ENCODE results near the gene FAM120A.
"Not testable (repeated sequence)": the region's sequence is repeated elsewhere in the genome, so short reads cannot be mapped to it uniquely, and the experiment has no call there.

FAM120A gene

GRCh38 chr9:93473411-93473810, 21.9 kb downstream of the FAM120A start:
- no peak for DNase-seq

- no peak for DNase-seq
These were observed 23.6 kb downstream of the FAM120A start for GRCh38 chr9:93475108-93475507.

DNA sequence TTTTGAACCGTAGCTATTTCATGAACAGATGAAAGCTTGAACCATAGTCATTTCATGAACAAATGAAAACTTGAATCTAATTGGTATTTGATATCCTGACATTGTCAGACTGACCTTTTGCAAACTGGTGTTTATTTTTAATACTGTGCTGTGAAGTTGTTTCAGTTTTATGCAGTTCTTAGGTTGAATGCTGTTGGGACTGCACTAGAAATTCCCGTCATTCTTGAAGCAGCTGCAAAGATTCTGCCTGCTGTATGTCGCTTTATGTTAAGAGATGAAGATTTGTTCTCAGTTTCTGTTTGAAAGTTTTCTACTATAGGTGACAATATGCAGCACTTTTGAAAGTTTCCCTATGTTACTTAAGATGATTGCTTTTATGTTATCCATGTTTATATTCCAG, 24.4 kb downstream of the FAM120A start:
- DNase-seq, result no peak

- no peak for DNase-seq
These were observed 25.4 kb downstream of the FAM120A start for GRCh38 chr9:93476924-93477323.

- DNase-seq, result no peak
These were observed 25.9 kb downstream of the FAM120A start for GRCh38 chr9:93477397-93477796.

DNA sequence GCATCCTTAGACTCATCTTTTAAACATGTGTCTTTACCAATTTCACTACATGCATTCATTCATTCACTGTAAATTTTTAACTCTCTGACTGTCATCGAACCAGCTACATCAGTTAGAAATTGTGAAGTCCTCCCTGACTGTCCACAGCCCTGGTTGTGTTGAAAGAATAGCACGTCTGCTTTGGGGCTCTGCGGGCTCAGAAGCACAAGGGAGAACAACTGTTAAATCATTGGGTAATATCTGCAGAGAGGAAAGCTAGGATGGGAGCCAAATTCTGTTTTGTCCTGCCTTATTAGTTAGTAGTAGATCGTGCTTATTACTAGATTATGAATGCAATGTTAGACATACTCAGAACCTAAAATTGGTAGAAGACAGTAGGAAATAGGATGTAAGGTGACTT, 28.2 kb downstream of the FAM120A start:
- DNase-seq, result no peak

GRCh38 chr9:93480262-93480661, 28.8 kb downstream of the FAM120A start:
- no peak for DNase-seq

GRCh38 chr9:93480728-93481324, 29.3 kb downstream of the FAM120A start:
- DNase-seq, result no peak

DNA sequence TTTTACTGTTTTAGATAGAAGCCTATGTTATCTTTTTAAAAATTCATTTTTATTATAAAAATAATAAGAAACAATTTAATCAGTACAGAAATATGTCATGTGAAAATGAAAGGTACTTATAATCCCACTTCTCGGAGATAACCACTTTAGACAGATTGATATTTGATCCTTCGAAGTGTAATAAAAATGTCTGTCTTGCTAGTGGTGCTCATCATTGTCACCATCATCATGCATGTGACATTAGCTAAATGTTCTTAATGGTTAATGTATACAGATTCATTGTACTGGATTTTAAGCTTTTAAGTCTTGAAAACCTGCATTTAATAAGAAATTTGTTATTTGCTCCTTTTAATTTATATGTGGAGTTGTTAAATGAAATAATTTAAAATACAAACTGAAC, 32.0 kb downstream of the FAM120A start:
- DNase-seq, result no peak

DNA sequence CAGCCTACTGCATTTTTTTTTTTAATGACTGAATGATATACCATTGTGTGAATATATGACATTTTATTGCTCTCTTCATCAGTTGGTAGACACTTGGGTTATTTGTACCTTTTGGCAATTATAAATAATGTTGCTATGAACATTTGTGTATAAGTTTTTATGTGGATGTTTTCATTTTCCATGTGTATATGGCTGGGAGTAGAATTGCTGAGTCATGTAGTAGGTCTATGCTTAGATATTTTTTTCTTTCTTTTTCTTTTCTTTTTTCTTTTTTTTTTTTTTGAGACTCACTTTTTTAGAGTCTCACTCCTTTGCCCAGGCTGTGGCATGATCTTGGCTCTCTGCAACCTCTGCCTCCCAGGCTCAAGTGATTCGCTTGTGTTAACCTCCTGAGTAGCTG, 34.8 kb downstream of the FAM120A start:
- DNase-seq, result no peak

GRCh38 chr9:93488244-93488643, 36.8 kb downstream of the FAM120A start:
- no peak for DNase-seq

- no peak for DNase-seq
These were observed 40.2 kb downstream of the FAM120A start for GRCh38 chr9:93491593-93492232.

- DNase-seq, result no peak
These were observed 40.8 kb downstream of the FAM120A start for GRCh38 chr9:93492327-93492726.

DNA sequence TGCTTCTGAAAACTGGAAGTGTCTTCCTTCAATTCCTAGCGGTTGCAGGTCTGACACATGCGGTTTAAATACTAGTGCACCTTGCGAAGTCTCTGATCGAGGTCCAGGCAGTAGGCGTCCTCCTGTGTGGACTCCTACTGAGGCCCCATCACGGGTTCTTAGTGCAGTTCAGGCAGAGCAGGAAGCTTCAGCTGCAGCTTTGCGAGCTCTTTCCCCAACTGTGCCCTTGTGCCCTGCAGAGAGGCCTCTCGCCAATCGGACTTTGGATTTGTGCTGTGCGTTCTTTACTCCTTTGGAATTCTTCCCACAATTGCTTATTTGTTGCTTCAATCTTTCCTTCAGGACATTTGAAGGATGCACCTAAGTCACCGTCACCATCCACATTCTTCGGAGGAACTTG, 42.5 kb downstream of the FAM120A start:
- no peak for DNase-seq

DNA sequence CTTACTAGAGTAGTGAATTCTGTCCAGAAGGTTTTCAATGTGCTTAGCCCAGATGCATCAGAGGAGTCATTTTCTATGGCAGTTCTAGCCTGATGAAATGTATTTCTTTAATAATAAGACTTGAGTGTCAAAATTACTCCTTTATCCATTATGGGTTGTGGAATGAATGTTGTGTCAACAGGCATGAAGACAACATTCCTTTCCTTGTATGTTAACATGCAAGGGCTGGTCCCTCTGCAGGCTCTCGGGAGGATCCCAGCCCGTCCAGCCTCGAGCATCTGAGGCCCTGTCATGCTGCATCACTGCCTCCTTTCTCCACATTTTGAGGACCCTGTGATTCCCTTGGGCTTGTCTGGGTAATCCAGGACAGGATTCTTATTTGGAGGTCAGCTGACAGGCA, 44.8 kb downstream of the FAM120A start:
- DNase-seq, result no peak

GRCh38 chr9:93500571-93501298, 49.2 kb downstream of the FAM120A start:
- peak; percentile 3 for DNase-seq

- no peak for DNase-seq
These were observed 49.9 kb downstream of the FAM120A start for GRCh38 chr9:93501406-93501805.

GRCh38 chr9:93503381-93503780, 51.9 kb downstream of the FAM120A start:
- DNase-seq, result no peak

DNA sequence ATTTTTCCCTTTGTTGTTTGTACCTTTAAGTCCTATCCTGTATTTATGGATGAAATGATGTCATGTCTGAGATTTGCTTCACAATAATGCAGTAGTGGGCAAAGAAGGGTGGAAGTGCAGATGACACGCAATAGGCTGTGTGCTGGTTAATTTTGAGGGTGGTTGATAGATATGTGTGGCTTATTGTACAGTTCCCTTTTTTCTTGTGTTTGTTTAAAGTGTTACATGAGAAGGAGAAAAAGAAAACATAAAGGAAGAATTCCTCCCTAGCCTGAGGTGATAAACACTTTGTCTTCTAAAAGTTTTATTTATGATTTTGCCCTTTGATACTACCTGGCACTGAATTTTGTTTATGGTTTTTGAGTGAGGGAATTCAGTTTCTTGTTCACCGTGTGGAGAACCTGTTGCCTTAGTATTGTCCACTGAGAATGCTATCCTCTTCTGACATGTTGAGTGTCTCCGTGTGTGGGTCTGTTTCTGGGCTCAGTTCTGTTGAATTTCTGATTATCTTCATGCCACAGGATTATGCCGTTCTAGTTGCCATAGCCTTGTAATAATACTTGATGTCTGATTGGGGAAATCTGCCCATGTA, 54.2 kb downstream of the FAM120A start:
- DNase-seq, result no peak

DNA sequence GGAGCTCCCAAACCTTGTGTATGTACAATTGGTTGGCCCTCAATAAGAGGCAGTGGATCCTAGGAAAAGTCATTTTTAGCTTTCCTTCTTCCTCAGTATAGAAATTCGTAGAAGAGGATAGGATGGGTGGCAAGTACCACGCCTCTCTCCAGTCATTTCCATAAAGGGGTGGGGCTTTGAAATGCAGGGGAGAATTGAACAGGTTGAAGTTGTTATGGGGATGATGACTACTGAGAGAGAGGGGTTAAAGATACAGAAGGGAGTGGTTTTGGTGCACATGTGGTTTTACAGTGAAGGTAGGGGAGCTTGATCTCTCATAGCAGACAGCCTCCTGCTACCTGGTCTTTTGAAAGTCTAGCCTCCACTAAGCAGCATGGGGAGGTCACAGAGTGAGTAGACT, 56.3 kb downstream of the FAM120A start:
- DNase-seq, result no peak

DNA sequence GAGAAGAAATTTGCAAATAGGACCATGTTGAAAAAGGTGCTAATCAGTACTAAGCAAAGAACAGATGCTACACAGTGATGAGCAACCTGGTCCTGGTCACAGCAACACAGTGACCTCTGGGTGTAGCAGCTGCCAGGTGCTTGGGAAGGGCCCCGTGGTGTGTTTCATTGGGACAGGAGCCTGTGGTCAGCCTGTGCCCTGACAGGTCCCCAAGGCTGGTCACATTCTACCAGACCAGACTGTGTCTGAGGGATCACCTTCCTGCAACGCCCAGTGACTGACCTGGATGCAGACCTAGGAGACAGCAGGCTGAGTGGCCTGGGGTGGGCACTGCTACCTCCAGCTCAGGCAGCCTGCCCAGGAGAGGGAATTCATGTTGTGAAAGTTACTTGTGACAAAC, 56.7 kb downstream of the FAM120A start:
- no peak for DNase-seq

GRCh38 chr9:93509084-93509483, 57.6 kb downstream of the FAM120A start:
- no peak for DNase-seq

DNA sequence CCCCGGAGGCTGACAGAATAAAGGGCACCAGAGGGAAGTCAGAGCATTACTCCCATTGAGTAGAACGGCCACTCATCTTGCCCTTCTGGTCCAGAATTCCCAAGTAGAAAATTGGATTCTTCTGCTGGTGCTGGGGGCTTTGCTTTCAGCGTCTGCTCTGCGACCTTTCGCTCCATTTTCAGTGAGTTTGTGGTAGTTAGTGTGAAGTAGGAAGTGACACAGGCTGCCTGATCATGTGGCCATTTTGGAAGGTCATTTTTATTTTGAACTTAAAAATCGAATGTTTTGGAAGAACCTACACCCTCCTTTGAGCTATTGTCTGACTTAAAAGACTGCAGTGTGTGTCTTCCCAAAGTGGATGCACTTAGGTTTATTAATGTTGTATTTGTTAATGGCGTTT, 58.6 kb downstream of the FAM120A start:
- no peak for DNase-seq

GRCh38 chr9:93511228-93511627, 59.7 kb downstream of the FAM120A start:
- DNase-seq, result not testable (repeated sequence)
